PC-3 (cell line): ENCODE results near the gene DHRS4.
"Not testable (repeated sequence)": the region's sequence is repeated elsewhere in the genome, so short reads cannot be mapped to it uniquely, and the experiment has no call there.

Source experiments
- CTCF ChIP-seq: fragments of 300-600 bp; sonication (generic); conservative IDR thresholded peaks from 2 replicates; pipeline ENCODE4 v1.5.1; 2017; ENCODE audit warnings: antibody characterized with exemption, low read depth, mild to moderate bottlenecking, low read length
- EZH2 ChIP-seq: fragments of 300-600 bp; sonication (generic); IDR thresholded peaks from one replicate; pipeline ENCODE4 v1.6.1; 2017; ENCODE audit warnings: antibody characterized with exemption, mild to moderate bottlenecking, low read length; ENCODE audit not compliant: unreplicated experiment
- EZH2phosphoT487 ChIP-seq: fragments of 300-600 bp; sonication (generic); IDR thresholded peaks from 2 replicates; pipeline ENCODE4 v1.6.1; 2018; ENCODE audit warnings: mild to moderate bottlenecking, antibody characterized with exemption, low read length, borderline replicate concordance

- not testable (repeated sequence) for TF ChIP-seq CTCF, EZH2, EZH2phosphoT487
Measured at GRCh38 chr14:23951136-23951466, 2.5 kb upstream of the DHRS4 start.
